Parathyroid adenoma (tissue), 2 donors: ENCODE results near the gene COL4A2.

Source experiments
- H2AFZ ChIP-seq: fragments of 300-600 bp; sonication (generic); one replicate; pipeline ENCODE4 v1.7.0; 2017; ENCODE audit warnings: antibody characterized with exemption, mild to moderate bottlenecking
- H3K27ac ChIP-seq: fragments of 300-600 bp; sonication (generic); one replicate; pipeline ENCODE4 v1.7.0; 2017
- H3K27me3 ChIP-seq: fragments of 300-600 bp; sonication (generic); one replicate; pipeline ENCODE4 v1.7.0; 2017; ENCODE audit warnings: low read length; ENCODE audit not compliant: control insufficient read depth, insufficient read depth
- H3K36me3 ChIP-seq: fragments of 300-600 bp; sonication (generic); one replicate; pipeline ENCODE4 v1.7.0; 2017; ENCODE audit warnings: low read length; ENCODE audit not compliant: control insufficient read depth, insufficient read depth
- H3K4me1 ChIP-seq: fragments of 300-600 bp; sonication (generic); one replicate; pipeline ENCODE4 v1.7.0; 2017; ENCODE audit warnings: control low read depth
- H3K4me2 ChIP-seq: fragments of 300-600 bp; sonication (generic); one replicate; pipeline ENCODE4 v1.7.0; 2017; ENCODE audit warnings: low read length
- H3K4me3 ChIP-seq: fragments of 300-600 bp; sonication (generic); one replicate; pipeline ENCODE4 v1.7.0; 2017; ENCODE audit warnings: low read depth, low read length
- H3K79me2 ChIP-seq: fragments of 300-600 bp; sonication (generic); one replicate; pipeline ENCODE4 v1.7.0; 2017; ENCODE audit warnings: control low read depth
- H3K9ac ChIP-seq: fragments of 300-600 bp; sonication (generic); one replicate; pipeline ENCODE4 v1.7.0; 2017; ENCODE audit warnings: mild to moderate bottlenecking
- H3K9me3 ChIP-seq: fragments of 300-600 bp; sonication (generic); one replicate; pipeline ENCODE4 v1.7.0; 2017; ENCODE audit warnings: low read length; ENCODE audit not compliant: control insufficient read depth
- CTCF ChIP-seq: fragments of 300-600 bp; sonication (generic); IDR thresholded peaks from one replicate; pipeline ENCODE4 v1.7.0; 2017; ENCODE audit warnings: antibody characterized with exemption, mild to moderate bottlenecking
- donor health status: primary hyperparathyroidism.

COL4A2 gene

GRCh38 chr13:110329798-110330461, 22.8 kb downstream of the COL4A2 start:
- no peak overlapping the region for H3K9ac ChIP-seq

GRCh38 chr13:110330491-110331011, 23.5 kb downstream of the COL4A2 start:
- Histone ChIP-seq H3K4me1 (no peaks in the 10 kb centered on the region), H3K9me3 (no peaks in the 10 kb centered on the region), H3K27me3 (no peaks in the 10 kb centered on the region), H3K4me3 (no peak overlapping the region), H3K27ac (peak overlapping the region; percentile 11), H3K79me2 (no peaks in the 10 kb centered on the region), H3K36me3 (no peaks in the 10 kb centered on the region), H3K9ac (no peak overlapping the region), H3K4me2 (no peak overlapping the region), H2AFZ (no peak overlapping the region)
- no peak for TF ChIP-seq CTCF

More at GRCh38 chr13:110329798-110330461, 22.8 kb downstream of the COL4A2 start:
- Histone ChIP-seq H3K9me3 (no peaks in the 10 kb centered on the region), H3K4me1 (no peaks in the 10 kb centered on the region), H3K79me2 (no peaks in the 10 kb centered on the region), H3K36me3 (no peaks in the 10 kb centered on the region), H2AFZ (peak overlapping the region; percentile 5), H3K27me3 (no peaks in the 10 kb centered on the region), H3K4me2 (no peak overlapping the region), H3K4me3 (no peak overlapping the region), H3K27ac (peak overlapping the region; percentile 11)
- no peak for TF ChIP-seq CTCF

GRCh38 chr13:110331362-110331761, 24.3 kb downstream of the COL4A2 start:
- Histone ChIP-seq H3K4me2 (no peak overlapping the region), H3K27ac (no peak overlapping the region), H3K4me1 (no peaks in the 10 kb centered on the region), H3K36me3 (no peaks in the 10 kb centered on the region), H3K4me3 (no peak overlapping the region), H3K9me3 (no peaks in the 10 kb centered on the region), H2AFZ (no peak overlapping the region), H3K9ac (no peak overlapping the region), H3K79me2 (no peaks in the 10 kb centered on the region), H3K27me3 (no peaks in the 10 kb centered on the region)
- no peak for TF ChIP-seq CTCF

- no peak overlapping the region for H3K4me3 ChIP-seq
- H3K27ac ChIP-seq = no peak overlapping the region
- H3K9ac ChIP-seq = no peak overlapping the region
- no peaks in the 10 kb centered on the region for H3K4me1 ChIP-seq
- H3K27me3 ChIP-seq = no peaks in the 10 kb centered on the region
- no peak overlapping the region for H3K4me2 ChIP-seq
- H3K9me3 ChIP-seq = no peaks in the 10 kb centered on the region
- H2AFZ ChIP-seq = no peak overlapping the region
- TF ChIP-seq CTCF = no peak
- no peaks in the 10 kb centered on the region for H3K36me3 ChIP-seq
- H3K79me2 ChIP-seq = no peaks in the 10 kb centered on the region
Observed at GRCh38 chr13:110332750-110333149, 25.7 kb downstream of the COL4A2 start.

- H3K27ac ChIP-seq = no peak overlapping the region
- H2AFZ ChIP-seq = no peak overlapping the region
- no peak overlapping the region for H3K4me3 ChIP-seq
- H3K4me2 ChIP-seq = no peak overlapping the region
- H3K9ac ChIP-seq = no peak overlapping the region
- H3K9me3 ChIP-seq = no peaks in the 10 kb centered on the region
- no peak for TF ChIP-seq CTCF
- no peaks in the 10 kb centered on the region for H3K36me3 ChIP-seq
- no peaks in the 10 kb centered on the region for H3K4me1 ChIP-seq
- H3K27me3 ChIP-seq = no peaks in the 10 kb centered on the region
- no peaks in the 10 kb centered on the region for H3K79me2 ChIP-seq
Observed at GRCh38 chr13:110333837-110334236, 26.8 kb downstream of the COL4A2 start.
